Psoas muscle (tissue), 8 donors: ENCODE measurements around the gene ZNF385A. TPM values are rescaled to one million over a fixed set of nuclear protein-coding genes. Genes with fewer than 3 reads are reported as not detected.
"Not testable (repeated sequence)": the region's sequence is repeated elsewhere in the genome, so short reads cannot be mapped to it uniquely, and the experiment has no call there.

Experiments
- ATAC-seq, 4 donors: fragments of 200-7000 bp; cut with Tn5 transposase; one replicate each; pipeline ENCODE4 v1.9.1; 2020; ENCODE audit warnings: moderate library complexity in 3 of 4, mild to moderate bottlenecking in 2 of 4
- DNase-seq, 2 donors: peaks; one replicate each; pipeline ENCODE4 v3.0.0-alpha.2; 2020
- H3K27ac ChIP-seq: fragments of 200-600 bp; one replicate; pipeline ENCODE4 v1.8.0; 2022
- H3K27me3 ChIP-seq, 3 donors: fragments of 200-600 bp in 1 of 3; one replicate each; pipeline versions ENCODE4 v1.6.1 to v1.8.0; 2013 to 2022; ENCODE audit warnings: low read length in 2 of 3, mild to moderate bottlenecking in 2 of 3, moderate library complexity in 1 of 3; ENCODE audit not compliant: insufficient read depth in 3 of 3
- H3K36me3 ChIP-seq, 2 donors: fragments of 200-600 bp in 1 of 2; one replicate each; pipeline versions ENCODE4 v1.6.1 to v1.8.0; 2013 to 2022; ENCODE audit warnings: low read depth in 1 of 2, mild to moderate bottlenecking in 1 of 2, moderate library complexity in 1 of 2; ENCODE audit not compliant: insufficient read depth in 1 of 2
- H3K4me1 ChIP-seq: fragments of 200-600 bp; one replicate; pipeline ENCODE4 v1.8.0; 2022
- H3K4me3 ChIP-seq: fragments of 200-600 bp; one replicate; pipeline ENCODE4 v1.8.0; 2022; ENCODE audit warnings: mild to moderate bottlenecking
- H3K9me3 ChIP-seq: fragments of 200-600 bp; one replicate; pipeline ENCODE4 v1.8.0; 2022
- CTCF ChIP-seq: fragments of 200-600 bp; IDR thresholded peaks from one replicate; pipeline ENCODE4 v1.8.0; 2022; ENCODE audit warnings: antibody characterized with exemption
- WGBS, 3 donors: extraction: QIAGEN DNeasy Blood & Tissue Kit; methylation state at CpG; one replicate each; pipeline versions ENCODE4 v1.1.6 to v1.1.7; 2013; 5-methylcytosine and 5-hydroxymethylcytosine counted together
- intact Hi-C, 2 donors: fragments of 100-400 bp; cut with DNase I; formaldehyde crosslinking; loops; one replicate each; pipeline versions ENCODE4 v1.11.0 to v1.14.2; 2022
- polyA plus RNA-seq, 3 donors: library from polyadenylated mRNA; stranded (reverse); fragments of 200-250 nt; gene quantifications; one replicate each; pipeline ENCODE4 v1.2.3, GENCODE V29; 2013
- total RNA-seq, 4 donors: library from RNA; stranded (reverse); fragmentation: NEBNext Ultra II Directional in 2 of 4; extraction: Animal tissue kit (Norgen Biotek cat#: 25700) in 2 of 4; gene quantifications; one replicate each; pipeline versions ENCODE4 v1.2.1 to v1.2.4, GENCODE V29; 2021 to 2023
- donor health status: healthy with polysubstance abuse.
- donor health status: DM: no; HTN: no; CAD: no; lungs with moderate emphysema.
- donor health status: Bipolar disorder and iron deficiency.
- donor health status: healthy.
- donor health status: DM: yes; HTN: yes; CAD: no.
- donor health status: DM: no; HTN: no; CAD: no.
- donor health status: DM: no; HTN: no; CAD: no.
- donor health status: DM: yes; HTN: yes; CAD: no.

The ZNF385A gene
- total and polyA plus RNA-seq, 7 donors, result 4.9 to 85.8 (median 28.0) TPM

GRCh38 chr12:54357506-54358190 is 26.9 kb downstream of the ZNF385A start:
- WGBS, 3 donors, result 54 to 75% (median 68%) methylated on average over 2 of the region's 2 CpGs
- no peaks in the 10 kb centered on the region for H3K27me3 ChIP-seq
- no peaks in the 10 kb centered on the region for H3K36me3 ChIP-seq
- no peaks in the 10 kb centered on the region for H3K9me3 ChIP-seq
- intact Hi-C loops, result loop anchor here in 1 of 2 donors (5.0 kb wide), 1 partner anchor 370 kb away; the partner anchor contains the start of gene HOXC10
- no peak overlapping the region for H3K27ac ChIP-seq
- ATAC-seq, result no peak
- no peak overlapping the region for H3K4me3 ChIP-seq
- peaks cover 20% of the 10 kb centered on the region for H3K4me1 ChIP-seq
- TF ChIP-seq CTCF, result no peak
- no peak for DNase-seq

- H3K27ac ChIP-seq, result no peak overlapping the region
Observed at GRCh38 chr12:54356951-54357356, 27.6 kb downstream of the ZNF385A start.

GRCh38 chr12:54356228-54356627 is 28.3 kb downstream of the ZNF385A start:
- WGBS, 3 donors, result 63 to 90% (median 84%) methylated on average over 3 of the region's 3 CpGs
- intact Hi-C loops, result loop anchor here in 1 of 2 donors (5.0 kb wide), 1 partner anchor 369 kb away; the partner anchor contains the start of gene HOXC10

More at GRCh38 chr12:54356951-54357356, 27.6 kb downstream of the ZNF385A start:
- intact Hi-C loops, result loop anchor here in 1 of 2 donors (5.0 kb wide), 1 partner anchor 370 kb away; the partner anchor contains the start of gene HOXC10
- no peaks in the 10 kb centered on the region for H3K27me3 ChIP-seq
- ATAC-seq (no peak), DNase-seq (no peak)
- H3K4me1 ChIP-seq, result peaks cover 24% of the 10 kb centered on the region
- no peak overlapping the region for H3K4me3 ChIP-seq
- H3K36me3 ChIP-seq, result no peaks in the 10 kb centered on the region
- 94 to 98% (median 95%) methylated on average over 4 of the region's 4 CpGs for WGBS, 3 donors
- TF ChIP-seq CTCF, result no peak
- no peaks in the 10 kb centered on the region for H3K9me3 ChIP-seq

GRCh38 chr12:54355104-54355815 is 29.3 kb downstream of the ZNF385A start:
- Histone ChIP-seq H3K36me3 (peaks cover 5 to 13% of the 10 kb centered on the region in 2 donors), H3K27me3 (no peaks in the 10 kb centered on the region), H3K27ac (no peak overlapping the region), H3K4me3 (no peak overlapping the region), H3K9me3 (no peaks in the 10 kb centered on the region), H3K4me1 (peaks cover 24% of the 10 kb centered on the region)
- DNase-seq (no peak), ATAC-seq (no peak)
- no peak for TF ChIP-seq CTCF
- intact Hi-C loops, result loop anchor here in 1 of 2 donors (5.0 kb wide), 1 partner anchor 368 kb away; the partner anchor contains the start of gene HOXC10
- 71 to 84% (median 78%) methylated on average over 6 of the region's 6 CpGs for WGBS, 3 donors

More at GRCh38 chr12:54356228-54356627, 28.3 kb downstream of the ZNF385A start:
- Histone ChIP-seq H3K27me3 (no peaks in the 10 kb centered on the region), H3K27ac (no peak overlapping the region), H3K4me3 (no peak overlapping the region), H3K4me1 (peaks cover 24% of the 10 kb centered on the region), H3K9me3 (no peaks in the 10 kb centered on the region), H3K36me3 (peaks cover 0 to 3% of the 10 kb centered on the region in 2 donors)
- ATAC-seq, result no peak
- no peak for DNase-seq
- no peak for TF ChIP-seq CTCF

- H3K4me3 ChIP-seq, H3K27ac ChIP-seq, H3K9me3 ChIP-seq, DNase-seq, intact Hi-C loops, H3K27me3 ChIP-seq, ATAC-seq: not testable (repeated sequence)
- peaks cover 10 to 23% of the 10 kb centered on the region in 2 donors for H3K36me3 ChIP-seq
- peaks cover 17% of the 10 kb centered on the region for H3K4me1 ChIP-seq
- WGBS, 3 donors, result 88 to 91% (median 91%) methylated on average over 6 of the region's 7 CpGs
Observed at GRCh38 chr12:54354271-54354670, 30.3 kb downstream of the ZNF385A start.
